HT-29 (cell line): ENCODE measurements around the gene IL21R. TPM values are rescaled to one million over a fixed set of nuclear protein-coding genes. Genes with fewer than 3 reads are reported as not detected.
"Not testable (repeated sequence)": the region's sequence is repeated elsewhere in the genome, so short reads cannot be mapped to it uniquely, and the experiment has no call there.

Experiments used
- DNase-seq: peaks from one replicate; pipeline ENCODE4 v3.0.0-alpha.2; 2015; ENCODE audit warnings: low spot score
- total RNA-seq: library from RNA; depleted of rRNA; stranded (reverse); fragments of >200 nt; shearing (Covaris generic); gene quantifications from 2 replicates; pipeline ENCODE4 v1.2.3, GENCODE V29; 2014

IL21R gene
- total RNA-seq, 1 experiment from 2014 or later: not detected

DNA sequence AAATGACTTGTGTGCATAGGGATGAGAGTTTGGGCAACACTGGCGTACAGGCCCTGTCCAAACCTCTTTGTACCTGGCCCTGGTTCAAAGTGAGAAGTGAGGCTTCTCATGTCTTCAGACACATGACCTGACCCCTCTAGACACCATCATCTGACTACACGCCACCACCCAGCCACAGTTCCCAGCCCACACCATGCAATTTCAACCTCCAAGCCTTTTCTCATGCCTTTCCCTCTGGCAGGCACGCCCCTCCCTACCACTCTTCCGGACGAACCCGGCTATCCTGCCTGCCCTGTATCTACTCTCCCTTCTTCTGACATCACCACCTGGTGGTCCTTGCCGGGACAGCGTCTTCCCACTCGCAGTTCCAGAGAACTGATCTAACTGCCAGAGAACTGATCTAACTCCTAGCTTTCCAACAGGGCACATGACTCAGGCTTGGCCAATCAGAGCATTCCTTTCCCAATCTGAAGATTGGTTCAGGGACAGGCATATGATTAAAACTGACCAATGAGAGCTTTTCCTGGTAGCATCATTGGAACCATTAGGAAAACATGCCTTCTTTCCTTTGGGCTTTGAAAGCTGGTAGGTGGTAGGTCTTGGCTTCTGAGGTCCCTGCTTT is 27.1 kb upstream of the IL21R start:
- peak; percentile 84 for DNase-seq

GRCh38 chr16:27377666-27378485 is 24.1 kb upstream of the IL21R start:
- DNase-seq: no peak

DNA sequence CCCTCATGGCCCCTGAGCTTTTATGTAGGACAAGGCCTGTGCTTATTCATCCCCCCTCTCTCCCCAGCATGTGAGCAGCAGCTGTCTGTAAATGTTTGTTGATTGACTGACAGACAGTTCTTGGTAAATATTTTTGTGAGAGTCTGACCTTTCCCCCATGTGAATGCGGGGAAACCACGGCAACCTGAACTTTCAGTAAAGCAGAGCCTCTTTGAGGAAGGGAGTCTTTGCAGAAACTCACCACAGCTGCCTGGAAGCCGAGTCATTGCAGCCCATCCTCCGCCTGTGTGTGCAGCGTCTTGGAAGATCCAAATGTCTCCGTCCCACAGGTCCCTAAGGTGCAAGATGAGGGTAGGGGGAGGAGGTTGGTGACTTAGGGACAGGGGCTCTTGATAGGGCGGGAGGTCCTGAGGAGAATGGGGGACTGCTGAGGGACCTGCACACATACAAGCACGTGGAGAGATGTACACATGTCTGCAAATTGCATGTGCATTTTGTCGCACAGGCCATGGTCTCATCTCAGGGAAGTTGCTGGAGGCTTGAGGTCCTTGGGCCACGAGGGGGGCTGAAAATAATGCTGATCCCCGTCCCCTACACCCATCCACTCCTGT is 23.0 kb upstream of the IL21R start:
- DNase-seq: no peak

GRCh38 chr16:27379919-27380318 is 22.1 kb upstream of the IL21R start:
- no peak for DNase-seq

GRCh38 chr16:27381236-27381635 is 20.7 kb upstream of the IL21R start:
- DNase-seq: no peak

- DNase-seq: no peak
Observed at GRCh38 chr16:27381974-27382855, 19.8 kb upstream of the IL21R start.

GRCh38 chr16:27383556-27384243 is 18.3 kb upstream of the IL21R start:
- DNase-seq: no peak

GRCh38 chr16:27384425-27384824 is 17.5 kb upstream of the IL21R start:
- no peak for DNase-seq

DNA sequence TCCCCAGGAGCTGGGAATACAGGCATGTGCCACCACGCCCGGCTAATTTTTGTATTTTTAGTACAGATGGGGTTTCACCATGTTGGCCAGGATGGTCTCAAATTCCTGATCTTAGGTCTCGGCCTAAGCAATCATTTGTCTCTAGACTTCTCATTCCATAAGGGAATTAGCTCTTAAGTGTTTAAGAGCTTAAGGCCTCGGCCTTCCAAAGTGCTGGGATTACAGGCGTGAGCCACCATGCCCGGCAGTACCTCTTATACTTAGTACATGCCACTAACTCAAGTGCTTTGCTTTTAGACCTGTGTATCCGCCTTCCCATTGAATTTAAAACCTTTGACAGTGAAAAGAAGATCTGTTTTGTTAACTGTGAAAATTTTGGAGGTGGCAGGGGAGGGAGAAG is 16.6 kb upstream of the IL21R start:
- no peak for DNase-seq

DNA sequence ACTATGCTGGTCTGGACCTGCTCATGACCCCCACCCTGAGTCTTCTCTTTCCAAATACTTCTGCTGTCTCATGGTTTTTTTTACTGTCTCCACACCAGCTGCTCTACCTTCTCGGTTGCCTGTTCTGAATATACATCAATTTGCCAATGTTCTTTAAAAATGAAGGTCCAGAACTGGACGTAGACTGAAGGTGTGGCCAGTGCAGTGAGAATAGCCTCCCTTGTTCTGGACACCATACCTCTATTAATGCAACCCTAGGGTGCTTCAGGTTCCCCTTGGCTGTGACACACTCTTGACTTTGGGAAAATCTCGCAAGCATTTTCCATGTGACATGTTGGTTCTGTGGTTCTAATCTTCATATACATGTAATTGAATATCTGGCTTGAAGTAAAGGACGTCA is 15.3 kb upstream of the IL21R start:
- no peak for DNase-seq

DNA sequence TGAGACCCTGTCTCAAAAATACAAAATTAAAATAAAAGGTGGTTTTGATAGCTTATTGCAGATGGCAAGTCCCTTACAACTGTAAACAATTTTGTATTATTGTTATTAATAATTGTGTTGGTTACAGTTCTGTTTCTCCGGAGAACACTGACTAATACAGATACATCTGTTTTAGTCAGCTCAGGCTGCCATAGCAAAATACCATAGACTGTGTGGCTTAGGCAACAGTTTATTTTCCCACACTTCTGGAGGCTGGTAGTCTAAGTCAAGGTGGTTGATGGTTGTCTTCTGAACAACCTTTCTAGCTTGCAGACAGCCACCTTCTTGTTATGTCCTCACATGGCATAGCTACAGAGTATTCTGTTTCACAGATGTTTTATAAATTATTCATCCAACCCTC is 14.2 kb upstream of the IL21R start:
- no peak for DNase-seq

GRCh38 chr16:27389272-27389961 is 12.6 kb upstream of the IL21R start:
- no peak for DNase-seq

- no peak for DNase-seq
Observed at GRCh38 chr16:27390151-27390550, 11.8 kb upstream of the IL21R start.

- DNase-seq: no peak
Observed at GRCh38 chr16:27392671-27393070, 9.3 kb upstream of the IL21R start.

- no peak for DNase-seq
Observed at GRCh38 chr16:27394516-27394915, 7.5 kb upstream of the IL21R start.

- not testable (repeated sequence) for DNase-seq
Observed at GRCh38 chr16:27398341-27398893, 3.6 kb upstream of the IL21R start.

GRCh38 chr16:27398894-27399853 is 2.8 kb upstream of the IL21R start:
- DNase-seq: no peak

DNA sequence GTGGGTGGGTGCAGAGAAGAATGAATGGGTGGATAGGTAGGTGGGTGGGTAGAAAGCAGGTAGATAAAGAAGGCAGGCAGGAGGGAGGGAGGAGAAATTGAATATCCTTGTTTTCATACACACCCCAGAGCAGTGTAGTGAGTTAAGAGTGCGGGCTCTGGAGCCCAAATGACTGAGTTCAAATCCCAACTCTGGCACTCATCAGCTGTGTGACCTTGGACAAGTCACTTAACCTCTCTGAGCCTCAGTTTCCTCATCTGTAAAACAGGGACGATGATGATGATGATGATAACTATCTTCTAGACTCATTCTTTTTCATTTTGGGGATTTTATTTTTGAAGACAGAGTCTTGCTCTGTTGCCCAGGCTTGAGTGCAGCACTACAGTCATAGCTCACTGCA is 2.0 kb upstream of the IL21R start:
- DNase-seq: no peak
